ENCODE results near the gene ACP2.
A peak's percentile ranks its signal among the peaks of the same experiment; 100 is the strongest.

ACP2 gene

GRCh38 chr11:47248664-47249377 is at the start of gene ACP2:
Gene ACP2, minus strand, starts transcription at chr11:47248814. Its CDS starts 25 bp downstream, at chr11:47248789.
- ATAC-seq, result peak; percentile 97
- H3K4me3 Mint-ChIP-seq, result peak within 1 kb of the TSS; percentile 89 to 98
- peak; percentile 90 for DNase-seq
- no peaks in the 10 kb centered on the region for H3K9me3 Mint-ChIP-seq
- H3K27ac Mint-ChIP-seq, result peak within 1 kb of the TSS; percentile 99
- no peaks in the 10 kb centered on the region for H3K27me3 Mint-ChIP-seq
- H3K4me1 Mint-ChIP-seq, result peaks cover 22% of the 10 kb centered on the region

- Mint-ChIP-seq H3K9me3 (no peaks in the 10 kb centered on the region), H3K27ac (peak overlapping the region; percentile 23 to 94), H3K4me1 (peaks cover 7% of the 10 kb centered on the region), H3K4me3 (no peak overlapping the region), H3K27me3 (no peaks in the 10 kb centered on the region)
- ATAC-seq (no peak), DNase-seq (no peak)
Measured at GRCh38 chr11:47296045-47296444, 47.4 kb upstream of the ACP2 start.

GRCh38 chr11:47295385-47295784 is 46.8 kb upstream of the ACP2 start:
- no peak for DNase-seq
- peak overlapping the region; percentile 23 to 94 for H3K27ac Mint-ChIP-seq

GRCh38 chr11:47289856-47290255 is 41.2 kb upstream of the ACP2 start:
- Mint-ChIP-seq H3K4me1 (no peaks in the 10 kb centered on the region), H3K27ac (peak overlapping the region in 1 of 2 donors; percentile 48), H3K9me3 (no peaks in the 10 kb centered on the region), H3K27me3 (no peaks in the 10 kb centered on the region), H3K4me3 (no peak overlapping the region)
- ATAC-seq (no peak), DNase-seq (no peak)

More at GRCh38 chr11:47295385-47295784, 46.8 kb upstream of the ACP2 start:
- Mint-ChIP-seq H3K27me3 (no peaks in the 10 kb centered on the region), H3K9me3 (no peaks in the 10 kb centered on the region), H3K4me3 (no peak overlapping the region), H3K4me1 (peaks cover 7% of the 10 kb centered on the region)
- ATAC-seq, result no peak

- Mint-ChIP-seq H3K4me3 (no peak overlapping the region), H3K27me3 (no peaks in the 10 kb centered on the region), H3K4me1 (no peaks in the 10 kb centered on the region), H3K9me3 (no peaks in the 10 kb centered on the region), H3K27ac (no peak overlapping the region)
- no peak for ATAC-seq
- DNase-seq, result no peak
Measured at GRCh38 chr11:47288066-47288465, 39.5 kb upstream of the ACP2 start.

GRCh38 chr11:47285969-47286770 is 37.6 kb upstream of the ACP2 start:
- H3K4me3 Mint-ChIP-seq, result no peak overlapping the region
- peak overlapping the region in 1 of 2 donors; percentile 37 for H3K27ac Mint-ChIP-seq
- H3K4me1 Mint-ChIP-seq, result no peaks in the 10 kb centered on the region
- ATAC-seq (no peak), DNase-seq (no peak)
- H3K27me3 Mint-ChIP-seq, result no peaks in the 10 kb centered on the region
- H3K9me3 Mint-ChIP-seq, result no peaks in the 10 kb centered on the region

GRCh38 chr11:47284151-47284550 is 35.5 kb upstream of the ACP2 start:
- Mint-ChIP-seq H3K27ac (no peak overlapping the region), H3K4me1 (no peaks in the 10 kb centered on the region), H3K27me3 (no peaks in the 10 kb centered on the region), H3K4me3 (no peak overlapping the region), H3K9me3 (no peaks in the 10 kb centered on the region)
- DNase-seq (no peak), ATAC-seq (no peak)

- no peaks in the 10 kb centered on the region for H3K27me3 Mint-ChIP-seq
- ATAC-seq, result no peak
- no peaks in the 10 kb centered on the region for H3K4me1 Mint-ChIP-seq
- no peaks in the 10 kb centered on the region for H3K9me3 Mint-ChIP-seq
- no peak overlapping the region for H3K27ac Mint-ChIP-seq
- no peak for DNase-seq
- no peak overlapping the region for H3K4me3 Mint-ChIP-seq
Measured at GRCh38 chr11:47282462-47282861, 33.8 kb upstream of the ACP2 start.

GRCh38 chr11:47280860-47281259 is 32.2 kb upstream of the ACP2 start:
- H3K9me3 Mint-ChIP-seq, result no peaks in the 10 kb centered on the region
- H3K27me3 Mint-ChIP-seq, result no peaks in the 10 kb centered on the region
- no peak overlapping the region for H3K4me3 Mint-ChIP-seq
- ATAC-seq (no peak), DNase-seq (no peak)
- H3K4me1 Mint-ChIP-seq, result no peaks in the 10 kb centered on the region
- H3K27ac Mint-ChIP-seq, result no peak overlapping the region

GRCh38 chr11:47280099-47280498 is 31.5 kb upstream of the ACP2 start:
- H3K27ac Mint-ChIP-seq, result peak overlapping the region in 1 of 2 donors; percentile 10
- H3K9me3 Mint-ChIP-seq, result no peaks in the 10 kb centered on the region
- no peak for DNase-seq
- H3K27me3 Mint-ChIP-seq, result no peaks in the 10 kb centered on the region
- H3K4me1 Mint-ChIP-seq, result no peaks in the 10 kb centered on the region
- H3K4me3 Mint-ChIP-seq, result no peak overlapping the region
- ATAC-seq, result no peak

- no peak overlapping the region for H3K27ac Mint-ChIP-seq
- ATAC-seq, result no peak
- no peak overlapping the region for H3K4me3 Mint-ChIP-seq
- H3K4me1 Mint-ChIP-seq, result peaks cover 6% of the 10 kb centered on the region
- no peaks in the 10 kb centered on the region for H3K27me3 Mint-ChIP-seq
- no peaks in the 10 kb centered on the region for H3K9me3 Mint-ChIP-seq
- no peak for DNase-seq
Measured at GRCh38 chr11:47278769-47279168, 30.2 kb upstream of the ACP2 start.

- no peak overlapping the region for H3K4me3 Mint-ChIP-seq
- no peak overlapping the region for H3K27ac Mint-ChIP-seq
- H3K4me1 Mint-ChIP-seq, result peaks cover 6% of the 10 kb centered on the region
- ATAC-seq, result no peak
- no peaks in the 10 kb centered on the region for H3K27me3 Mint-ChIP-seq
- no peaks in the 10 kb centered on the region for H3K9me3 Mint-ChIP-seq
- no peak for DNase-seq
Measured at GRCh38 chr11:47278058-47278457, 29.4 kb upstream of the ACP2 start.

- Mint-ChIP-seq H3K27ac (no peak overlapping the region), H3K27me3 (no peaks in the 10 kb centered on the region), H3K4me3 (no peak overlapping the region), H3K9me3 (no peaks in the 10 kb centered on the region), H3K4me1 (peaks cover 17% of the 10 kb centered on the region)
- no peak for DNase-seq
- ATAC-seq, result no peak
Measured at GRCh38 chr11:47276923-47277322, 28.3 kb upstream of the ACP2 start.

GRCh38 chr11:47274495-47275235 is 26.1 kb upstream of the ACP2 start:
- Mint-ChIP-seq H3K9me3 (no peaks in the 10 kb centered on the region), H3K4me1 (peaks cover 30% of the 10 kb centered on the region), H3K4me3 (no peak overlapping the region), H3K27ac (no peak overlapping the region), H3K27me3 (no peaks in the 10 kb centered on the region)
- DNase-seq (no peak), ATAC-seq (no peak)

- no peaks in the 10 kb centered on the region for H3K27me3 Mint-ChIP-seq
- ATAC-seq (no peak), DNase-seq (no peak)
- H3K9me3 Mint-ChIP-seq, result no peaks in the 10 kb centered on the region
- no peak overlapping the region for H3K4me3 Mint-ChIP-seq
- H3K4me1 Mint-ChIP-seq, result peaks cover 46% of the 10 kb centered on the region
- H3K27ac Mint-ChIP-seq, result no peak overlapping the region
Measured at GRCh38 chr11:47272706-47273105, 24.1 kb upstream of the ACP2 start.
